Keratinocyte (primary cell): ENCODE results near the gene NLGN2. TPM values are rescaled to one million over a fixed set of nuclear protein-coding genes. Genes with fewer than 3 reads are reported as not detected.

Experiments
- DNase-seq: peaks from one replicate; pipeline ENCODE4 v3.0.0-alpha.2; 2011; ENCODE audit warnings: low read depth, missing footprints, low spot score
- FAIRE-seq: peaks from 2 replicates; lab custom pipeline; 2011; peaks lifted over from hg19 to GRCh38; lab: Jason Lieb, UNC
- H2AFZ ChIP-seq: 2 replicates; pipeline ENCODE4 v1.6.0; 2012; ENCODE audit warnings: low read length, control low read depth, inconsistent platforms; ENCODE audit not compliant: control insufficient read depth
- H3K27ac ChIP-seq: 2 replicates; pipeline ENCODE4 v1.5.1; 2011; ENCODE audit warnings: low read length; ENCODE audit not compliant: control insufficient read depth, insufficient read depth
- H3K27me3 ChIP-seq: 3 replicates; pipeline ENCODE4 v1.6.0; 2011; ENCODE audit warnings: low read length; ENCODE audit not compliant: control insufficient read depth, insufficient read depth; ENCODE audit errors: extremely low read depth
- H3K36me3 ChIP-seq, 2 experiments: 2 replicates in 1 of 2; 3 replicates in 1 of 2; pipeline ENCODE4 v1.5.1; 2011; ENCODE audit warnings: low read length in 2 of 2, mild to moderate bottlenecking in 1 of 2; ENCODE audit not compliant: control insufficient read depth in 2 of 2, insufficient read depth in 2 of 2; ENCODE audit errors: extremely low read depth in 1 of 2
- H3K4me1 ChIP-seq: 3 replicates; pipeline ENCODE4 v1.5.1; 2011; ENCODE audit warnings: low read length; ENCODE audit not compliant: control insufficient read depth, insufficient read depth; ENCODE audit errors: extremely low read depth
- H3K4me2 ChIP-seq: 3 replicates; pipeline ENCODE4 v1.6.0; 2011; ENCODE audit warnings: low read depth, low read length; ENCODE audit not compliant: control insufficient read depth, insufficient read depth; ENCODE audit errors: extremely low read depth
- H3K4me3 ChIP-seq, 3 experiments: fragments of 200-600 bp in 1 of 3; sonication (generic) in 1 of 3; 2 replicates in 2 of 3; 3 replicates in 1 of 3; pipeline ENCODE4 v1.5.1; 2011 to 2016; ENCODE audit warnings: low read length in 3 of 3, mild to moderate bottlenecking in 3 of 3, control low read depth in 2 of 3, inconsistent platforms in 1 of 3, low read depth in 1 of 3, mixed read lengths in 1 of 3, mixed run types in 1 of 3, moderate library complexity in 1 of 3; ENCODE audit not compliant: control insufficient read depth in 2 of 3, insufficient read depth in 2 of 3; ENCODE audit errors: extremely low read depth in 1 of 3
- H3K79me2 ChIP-seq: 2 replicates; pipeline ENCODE4 v1.6.0; 2012; ENCODE audit warnings: low read length; ENCODE audit not compliant: control insufficient read depth, insufficient read depth
- H3K9ac ChIP-seq: 3 replicates; pipeline ENCODE4 v1.6.0; 2011; ENCODE audit warnings: low read length; ENCODE audit not compliant: control insufficient read depth, insufficient read depth; ENCODE audit errors: extremely low read depth
- H3K9me1 ChIP-seq: 3 replicates; pipeline ENCODE4 v1.6.0; 2011; ENCODE audit warnings: low read length; ENCODE audit not compliant: control insufficient read depth, insufficient read depth; ENCODE audit errors: extremely low read depth
- H3K9me3 ChIP-seq: 2 replicates; pipeline ENCODE4 v1.5.1; 2012; ENCODE audit warnings: low read depth, low read length; ENCODE audit not compliant: control insufficient read depth
- H4K20me1 ChIP-seq: 3 replicates; pipeline ENCODE4 v1.6.0; 2011; ENCODE audit warnings: low read length; ENCODE audit not compliant: control insufficient read depth, insufficient read depth; ENCODE audit errors: extremely low read depth
- CTCF ChIP-seq, 3 experiments: IDR thresholded peaks in 1 of 3; conservative IDR thresholded peaks in 1 of 3; optimal IDR thresholded peaks in 1 of 3; 2 replicates in 2 of 3; 3 replicates in 1 of 3; pipeline versions ENCODE3 to v1.5.1; 2011; ENCODE audit warnings: low read length in 3 of 3, mild to moderate bottlenecking in 3 of 3, moderate library complexity in 2 of 3, control low read depth in 1 of 3, inconsistent platforms in 1 of 3; ENCODE audit not compliant: insufficient read depth in 2 of 3; ENCODE audit errors: extremely low read depth in 1 of 3
- EZH2 ChIP-seq: IDR thresholded peaks from one replicate; pipeline ENCODE4 v1.6.1; 2012; ENCODE audit warnings: inconsistent platforms, mild to moderate bottlenecking, low read length, moderate library complexity
- dilution Hi-C: fragments of 300-500 bp; cut with MboI; formaldehyde crosslinking; loops from one replicate; pipeline ENCODE4 v1.7.0; 2020; ENCODE audit warnings: low sequenced_read_pairs; ENCODE audit not compliant: extremely low pct_ligation_motif_present
- polyA plus RNA-seq, 5 experiments: library from polyadenylated mRNA; depleted of rRNA in 3 of 5; stranded (reverse) in 3 of 5; stranded (forward) in 1 of 5; unstranded in 1 of 5; fragments of >200 nt; gene quantifications; 1 replicate in 1 of 5; 2 replicates in 3 of 5; 3 replicates in 1 of 5; pipeline versions ENCODE4 v1.2.1 to v1.2.3, GENCODE V29; 2011 to 2012; ENCODE audit warnings: missing spikeins in 2 of 5, low read depth in 1 of 5, low replicate concordance in 1 of 5

NLGN2 gene
- polyA plus RNA-seq, 1 donor (not counting 4 experiments of a cell fraction or from before 2014, with no cell fraction given) = 2.5 TPM

- H3K4me2 ChIP-seq = no peak within 1 kb of the TSS
- dilution Hi-C loops = no loop called here
- no peaks in the 10 kb centered on the region for H3K9me1 ChIP-seq
- H3K4me3 ChIP-seq = no peak within 1 kb of the TSS
- no peaks in the 10 kb centered on the region for H3K9me3 ChIP-seq
- H3K79me2 ChIP-seq = no peaks in the 10 kb centered on the region
- H2AFZ ChIP-seq = no peak within 1 kb of the TSS
- no peak for DNase-seq
- H3K36me3 ChIP-seq = no peaks in the 10 kb centered on the region
- no peak within 1 kb of the TSS for H3K9ac ChIP-seq
- FAIRE-seq = no peak
- no peak for TF ChIP-seq EZH2
- no peak for TF ChIP-seq CTCF (optimal IDR thresholded peaks at IDR 0.05 in 1 of 3, IDR thresholded peaks at IDR 0.05 in 1 of 3, conservative IDR thresholded peaks at IDR 0.05 in 1 of 3; ENCODE audit: extremely low read depth in 1 of 3, insufficient read depth in 2 of 3, low read length in 3 of 3)
- no peaks in the 10 kb centered on the region for H3K4me1 ChIP-seq
- no peak within 1 kb of the TSS for H3K27ac ChIP-seq
- no peaks in the 10 kb centered on the region for H4K20me1 ChIP-seq
- no peaks in the 10 kb centered on the region for H3K27me3 ChIP-seq
These were observed 20.9 kb downstream of the NLGN2 start, which contains the start of gene SPEM3 for GRCh38 chr17:7428557-7428956. Gene SPEM3, plus strand, starts transcription at chr17:7428857. Its CDS starts 46 bp downstream, at chr17:7428903.

- Histone ChIP-seq H4K20me1 (no peaks in the 10 kb centered on the region), H3K27ac (no peak overlapping the region), H3K36me3 (no peaks in the 10 kb centered on the region), H3K9me3 (no peaks in the 10 kb centered on the region), H3K9ac (no peak overlapping the region), H3K27me3 (no peaks in the 10 kb centered on the region), H3K4me2 (no peak overlapping the region), H2AFZ (no peak overlapping the region), H3K9me1 (no peaks in the 10 kb centered on the region), H3K4me3 (no peak overlapping the region), H3K79me2 (no peaks in the 10 kb centered on the region), H3K4me1 (no peaks in the 10 kb centered on the region)
- dilution Hi-C loops = no loop called here
- no peak for DNase-seq
- no peak for FAIRE-seq
- TF ChIP-seq EZH2 (no peak), CTCF (optimal IDR thresholded peaks at IDR 0.05 in 1 of 3, IDR thresholded peaks at IDR 0.05 in 1 of 3, conservative IDR thresholded peaks at IDR 0.05 in 1 of 3; ENCODE audit: extremely low read depth in 1 of 3, insufficient read depth in 2 of 3, low read length in 3 of 3) (no peak)
These were observed 22.1 kb downstream of the NLGN2 start for GRCh38 chr17:7429722-7430121.
